ENCODE measurements around the gene GMFB. TPM values are rescaled to one million over a fixed set of nuclear protein-coding genes. Genes with fewer than 3 reads are reported as not detected.

GMFB gene
- total and polyA plus RNA-seq, 7 experiments from 2014 or later: 10.6 to 39.9 (median 34.1) TPM

GRCh38 chr14:54474232-54474793, 14.5 kb downstream of the GMFB start:
- Histone ChIP-seq H3K4me3 (ENCODE audit: low read length) (no peak overlapping the region), H3K4me1 (ENCODE audit: control insufficient read depth in 2 of 2, insufficient read depth in 2 of 2, low read length in 2 of 2) (no peaks in the 10 kb centered on the region), H3K9me3 (ENCODE audit: control insufficient read depth in 2 of 3, low read length in 3 of 3) (no peaks in the 10 kb centered on the region), H3K27me3 (ENCODE audit: control insufficient read depth in 2 of 2, insufficient read depth in 2 of 2, low read length in 2 of 2) (no peaks in the 10 kb centered on the region), H3K27ac (ENCODE audit: low read depth, low read length) (no peak overlapping the region), H3K36me3 (ENCODE audit: control insufficient read depth in 2 of 3, insufficient read depth in 3 of 3, low read length in 3 of 3) (peaks cover 0 to 17% (median 0%) of the 10 kb centered on the region in 3 experiments)
- Mint-ChIP-seq H3K27ac (peak overlapping the region in 1 of 9 donors; percentile 69), H3K4me3 (no peak overlapping the region), H3K9me3 (peaks cover 0 to 1% (median 0%) of the 10 kb centered on the region in 11 donors), H3K4me1 (no peaks in the 10 kb centered on the region), H3K36me3 (peaks cover 4 to 47% (median 18%) of the 10 kb centered on the region in 5 donors), H3K27me3 (no peaks in the 10 kb centered on the region)
- intact Hi-C loops (cut with micrococcal nuclease): no loop called here
- no peak for DNase-seq
- no peak for ATAC-seq
- CTCF ChIA-PET: no interaction called here
- POLR2A ChIA-PET: interaction anchor here (1.6 kb wide), 1 partner anchor 9 kb away, joined by 4 read pairs; no protein-coding TSS in a partner anchor

DNA sequence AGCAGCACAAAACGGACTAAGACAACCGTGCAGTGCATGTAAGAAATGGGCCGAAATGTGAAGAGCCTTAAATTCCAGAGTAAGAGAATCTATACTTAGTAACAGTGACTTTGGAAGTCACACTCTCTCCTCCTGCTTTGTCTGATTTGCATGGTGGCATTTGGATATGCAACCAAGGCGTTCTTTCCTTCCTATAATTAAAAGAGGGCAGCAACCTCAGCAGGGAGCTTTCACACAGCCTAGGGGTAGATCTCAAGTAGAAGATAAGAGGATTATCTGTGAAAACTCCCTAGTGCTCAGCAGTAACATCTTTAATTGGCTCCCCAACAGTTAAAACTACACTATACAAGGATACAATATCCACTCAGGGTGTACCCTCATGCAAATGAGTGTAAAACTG, 16.5 kb downstream of the GMFB start:
- no peak for ATAC-seq
- ChIA-PET POLR2A (no interaction called here), CTCF (interaction anchor here (1.1 kb wide), 1 partner anchor 13 kb away, joined by 3 read pairs; no protein-coding TSS in a partner anchor)
- H3K4me3 Mint-ChIP-seq: no peak overlapping the region
- H3K27ac Mint-ChIP-seq: peak overlapping the region in 1 of 9 donors; percentile 14
- H3K27me3 Mint-ChIP-seq: no peaks in the 10 kb centered on the region
- no peaks in the 10 kb centered on the region for H3K4me1 ChIP-seq (ENCODE audit: control insufficient read depth in 2 of 2, insufficient read depth in 2 of 2, low read length in 2 of 2)
- H3K9me3 Mint-ChIP-seq: peaks cover 2 to 10% (median 7%) of the 10 kb centered on the region in 11 donors
- no peak overlapping the region for H3K4me3 ChIP-seq (ENCODE audit: low read length)
- H3K4me1 Mint-ChIP-seq: no peaks in the 10 kb centered on the region
- peaks cover 0 to 2% (median 0%) of the 10 kb centered on the region in 3 experiments for H3K36me3 ChIP-seq (ENCODE audit: control insufficient read depth in 2 of 3, insufficient read depth in 3 of 3, low read length in 3 of 3)
- intact Hi-C loops (cut with micrococcal nuclease): no loop called here
- DNase-seq: no peak
- H3K9me3 ChIP-seq (ENCODE audit: control insufficient read depth in 2 of 3, low read length in 3 of 3): peaks cover 0 to 6% (median 0%) of the 10 kb centered on the region in 3 experiments
- no peak overlapping the region for H3K27ac ChIP-seq (ENCODE audit: low read depth, low read length)
- H3K27me3 ChIP-seq (ENCODE audit: control insufficient read depth in 2 of 2, insufficient read depth in 2 of 2, low read length in 2 of 2): no peaks in the 10 kb centered on the region
- H3K36me3 Mint-ChIP-seq: peaks cover 10 to 58% (median 17%) of the 10 kb centered on the region in 5 donors

GRCh38 chr14:54471641-54472040, 17.1 kb downstream of the GMFB start:
- DNase-seq (no peak), ATAC-seq (no peak)
- H3K27ac ChIP-seq (ENCODE audit: low read depth, low read length): no peak overlapping the region
- no peak overlapping the region for H3K4me3 ChIP-seq (ENCODE audit: low read length)
- CTCF ChIA-PET: interaction anchor here (1.1 kb wide), 1 partner anchor 14 kb away, joined by 3 read pairs; no protein-coding TSS in a partner anchor
- H3K9me3 ChIP-seq (ENCODE audit: control insufficient read depth in 2 of 3, low read length in 3 of 3): peaks cover 0 to 10% (median 0%) of the 10 kb centered on the region in 3 experiments
- no peak overlapping the region for H3K4me3 Mint-ChIP-seq
- H3K4me1 Mint-ChIP-seq: no peaks in the 10 kb centered on the region
- peak overlapping the region in 1 of 9 donors; percentile 17 for H3K27ac Mint-ChIP-seq
- no peaks in the 10 kb centered on the region for H3K27me3 Mint-ChIP-seq
- no peaks in the 10 kb centered on the region for H3K4me1 ChIP-seq (ENCODE audit: control insufficient read depth in 2 of 2, insufficient read depth in 2 of 2, low read length in 2 of 2)
- POLR2A ChIA-PET: no interaction called here
- H3K36me3 ChIP-seq (ENCODE audit: control insufficient read depth in 2 of 3, insufficient read depth in 3 of 3, low read length in 3 of 3): no peaks in the 10 kb centered on the region
- H3K9me3 Mint-ChIP-seq: peaks cover 5 to 15% (median 9%) of the 10 kb centered on the region in 11 donors
- no peaks in the 10 kb centered on the region for H3K27me3 ChIP-seq (ENCODE audit: control insufficient read depth in 2 of 2, insufficient read depth in 2 of 2, low read length in 2 of 2)
- intact Hi-C loops (cut with micrococcal nuclease): no loop called here
- peaks cover 12 to 60% (median 18%) of the 10 kb centered on the region in 5 donors for H3K36me3 Mint-ChIP-seq

DNA sequence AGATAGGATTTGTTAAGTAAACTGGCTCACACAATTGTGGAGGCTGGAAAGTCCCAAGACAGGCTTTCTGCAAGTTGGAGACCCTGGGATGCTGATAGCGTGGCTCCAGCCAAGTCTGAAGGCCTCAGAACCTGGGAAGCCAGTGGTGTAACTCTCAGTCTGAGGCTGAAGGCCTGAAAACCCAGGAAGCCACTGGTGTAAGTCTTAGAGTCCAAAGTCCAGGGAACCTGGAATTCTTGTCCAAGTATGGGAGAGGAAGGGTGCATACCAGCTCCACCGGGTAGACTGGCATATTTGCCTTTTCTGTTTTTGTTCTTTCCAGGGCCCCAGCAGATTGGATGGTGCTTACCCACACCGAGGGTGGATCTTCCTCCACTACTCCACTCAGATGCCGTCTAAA, 18.1 kb downstream of the GMFB start:
- no peak for DNase-seq
- Mint-ChIP-seq H3K27ac (no peak overlapping the region), H3K4me3 (no peak overlapping the region), H3K4me1 (no peaks in the 10 kb centered on the region), H3K9me3 (peaks cover 5 to 16% (median 9%) of the 10 kb centered on the region in 11 donors), H3K36me3 (peaks cover 11 to 54% (median 17%) of the 10 kb centered on the region in 5 donors), H3K27me3 (no peaks in the 10 kb centered on the region)
- CTCF ChIA-PET: no interaction called here
- Histone ChIP-seq H3K4me1 (ENCODE audit: control insufficient read depth in 2 of 2, insufficient read depth in 2 of 2, low read length in 2 of 2) (no peaks in the 10 kb centered on the region), H3K36me3 (ENCODE audit: control insufficient read depth in 2 of 3, insufficient read depth in 3 of 3, low read length in 3 of 3) (no peaks in the 10 kb centered on the region), H3K4me3 (ENCODE audit: low read length) (no peak overlapping the region), H3K9me3 (ENCODE audit: control insufficient read depth in 2 of 3, low read length in 3 of 3) (peaks cover 0 to 10% (median 0%) of the 10 kb centered on the region in 3 experiments), H3K27me3 (ENCODE audit: control insufficient read depth in 2 of 2, insufficient read depth in 2 of 2, low read length in 2 of 2) (no peaks in the 10 kb centered on the region), H3K27ac (ENCODE audit: low read depth, low read length) (no peak overlapping the region)
- no peak for ATAC-seq
- intact Hi-C loops (cut with micrococcal nuclease): no loop called here
- POLR2A ChIA-PET: no interaction called here

GRCh38 chr14:54467280-54467679, 21.5 kb downstream of the GMFB start:
- Mint-ChIP-seq H3K27me3 (no peaks in the 10 kb centered on the region), H3K9me3 (peaks cover 5 to 16% (median 9%) of the 10 kb centered on the region in 11 donors), H3K4me3 (no peak overlapping the region), H3K36me3 (peaks cover 8 to 36% (median 14%) of the 10 kb centered on the region in 5 donors), H3K4me1 (no peaks in the 10 kb centered on the region), H3K27ac (no peak overlapping the region)
- DNase-seq (no peak), ATAC-seq (no peak)
- Histone ChIP-seq H3K27me3 (ENCODE audit: control insufficient read depth in 2 of 2, insufficient read depth in 2 of 2, low read length in 2 of 2) (no peaks in the 10 kb centered on the region), H3K4me3 (ENCODE audit: low read length) (no peak overlapping the region), H3K27ac (ENCODE audit: low read depth, low read length) (no peak overlapping the region), H3K36me3 (ENCODE audit: control insufficient read depth in 2 of 3, insufficient read depth in 3 of 3, low read length in 3 of 3) (no peaks in the 10 kb centered on the region), H3K9me3 (ENCODE audit: control insufficient read depth in 2 of 3, low read length in 3 of 3) (peaks cover 0 to 10% (median 0%) of the 10 kb centered on the region in 3 experiments), H3K4me1 (ENCODE audit: control insufficient read depth in 2 of 2, insufficient read depth in 2 of 2, low read length in 2 of 2) (no peaks in the 10 kb centered on the region)
- intact Hi-C loops (cut with micrococcal nuclease): no loop called here
- ChIA-PET CTCF (no interaction called here), POLR2A (interaction anchor here (0.9 kb wide), 1 partner anchor 134 kb away, joined by 3 read pairs; no protein-coding TSS in a partner anchor)

DNA sequence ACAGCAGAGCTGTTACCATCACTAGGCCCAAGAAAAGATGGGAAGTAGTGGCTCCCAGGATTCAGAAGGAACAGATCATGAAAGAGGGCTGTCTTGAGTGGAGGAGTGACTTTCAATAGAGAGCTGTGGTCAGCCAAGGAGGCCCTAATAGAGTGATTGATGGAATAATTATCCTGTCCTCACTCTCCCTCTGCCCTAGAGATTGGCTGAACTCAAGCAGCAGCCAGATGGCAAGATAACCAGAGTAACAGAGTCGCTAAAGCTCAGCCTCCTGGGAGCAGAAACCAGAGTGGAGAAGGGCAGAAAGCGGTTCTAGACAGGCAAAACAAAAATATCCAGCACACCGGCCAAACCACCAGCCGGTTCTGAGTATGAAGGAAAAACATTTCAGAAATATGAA, 23.1 kb downstream of the GMFB start:
- CTCF ChIA-PET: interaction anchor here (0.6 kb wide), 1 partner anchor 816 kb away, joined by 3 read pairs; no protein-coding TSS in a partner anchor
- ATAC-seq: no peak
- H3K9me3 ChIP-seq (ENCODE audit: control insufficient read depth in 2 of 3, low read length in 3 of 3): peaks cover 0 to 10% (median 0%) of the 10 kb centered on the region in 3 experiments

More for the DNA sequence above, 23.1 kb downstream of the GMFB start:
- H3K36me3 Mint-ChIP-seq: peaks cover 8 to 23% (median 14%) of the 10 kb centered on the region in 5 donors
- H3K4me1 Mint-ChIP-seq: no peaks in the 10 kb centered on the region
- intact Hi-C loops (cut with micrococcal nuclease): no loop called here
- no peaks in the 10 kb centered on the region for H3K27me3 Mint-ChIP-seq
- Histone ChIP-seq H3K36me3 (ENCODE audit: control insufficient read depth in 2 of 3, insufficient read depth in 3 of 3, low read length in 3 of 3) (no peaks in the 10 kb centered on the region), H3K4me1 (ENCODE audit: control insufficient read depth in 2 of 2, insufficient read depth in 2 of 2, low read length in 2 of 2) (no peaks in the 10 kb centered on the region), H3K27me3 (ENCODE audit: control insufficient read depth in 2 of 2, insufficient read depth in 2 of 2, low read length in 2 of 2) (no peaks in the 10 kb centered on the region), H3K4me3 (ENCODE audit: low read length) (no peak overlapping the region), H3K27ac (ENCODE audit: low read depth, low read length) (no peak overlapping the region)
- no peak for DNase-seq
- H3K4me3 Mint-ChIP-seq: no peak overlapping the region
- no peak overlapping the region for H3K27ac Mint-ChIP-seq
- peaks cover 5 to 16% (median 9%) of the 10 kb centered on the region in 11 donors for H3K9me3 Mint-ChIP-seq
- POLR2A ChIA-PET: no interaction called here

Measured in naive thymus-derived CD4-positive, alpha-beta T cell (primary cell).